Spleen (tissue), 7 donors: ENCODE measurements around the gene FUT1.

ENCODE experiments used
- CTCF ChIP-seq, 11 experiments: fragments of 200-600 bp in 7 of 11; fragments of 450-650 bp in 4 of 11; sonication (generic) in 4 of 11; IDR thresholded peaks in 8 of 11; conservative IDR thresholded peaks in 3 of 11; 1 replicate in 7 of 11; 2 replicates in 4 of 11; pipeline versions ENCODE4 v1.4.0 to v1.8.0; 2016 to 2021; ENCODE audit warnings: antibody characterized with exemption in 11 of 11, inconsistent platforms in 4 of 11, mild to moderate bottlenecking in 1 of 11
- POLR2A ChIP-seq, 3 donors: fragments of 450-650 bp; IDR thresholded peaks; one replicate each; pipeline ENCODE4 v1.5.1; 2017; ENCODE audit warnings: antibody characterized with exemption in 3 of 3, mild to moderate bottlenecking in 1 of 3
- POLR2AphosphoS5 ChIP-seq, 3 donors: sonication (generic); formaldehyde crosslinking; IDR thresholded peaks; one replicate each; pipeline ENCODE4 v1.5.1; 2017; ENCODE audit warnings: antibody characterized with exemption in 3 of 3
- donor health status: DM: no; HTN: no; CAD: no; lungs with moderate emphysema.
- donor health status: DM: no; HTN: no; CAD: no.
- donor health status: DM: no; HTN: no; CAD: no.

DNA sequence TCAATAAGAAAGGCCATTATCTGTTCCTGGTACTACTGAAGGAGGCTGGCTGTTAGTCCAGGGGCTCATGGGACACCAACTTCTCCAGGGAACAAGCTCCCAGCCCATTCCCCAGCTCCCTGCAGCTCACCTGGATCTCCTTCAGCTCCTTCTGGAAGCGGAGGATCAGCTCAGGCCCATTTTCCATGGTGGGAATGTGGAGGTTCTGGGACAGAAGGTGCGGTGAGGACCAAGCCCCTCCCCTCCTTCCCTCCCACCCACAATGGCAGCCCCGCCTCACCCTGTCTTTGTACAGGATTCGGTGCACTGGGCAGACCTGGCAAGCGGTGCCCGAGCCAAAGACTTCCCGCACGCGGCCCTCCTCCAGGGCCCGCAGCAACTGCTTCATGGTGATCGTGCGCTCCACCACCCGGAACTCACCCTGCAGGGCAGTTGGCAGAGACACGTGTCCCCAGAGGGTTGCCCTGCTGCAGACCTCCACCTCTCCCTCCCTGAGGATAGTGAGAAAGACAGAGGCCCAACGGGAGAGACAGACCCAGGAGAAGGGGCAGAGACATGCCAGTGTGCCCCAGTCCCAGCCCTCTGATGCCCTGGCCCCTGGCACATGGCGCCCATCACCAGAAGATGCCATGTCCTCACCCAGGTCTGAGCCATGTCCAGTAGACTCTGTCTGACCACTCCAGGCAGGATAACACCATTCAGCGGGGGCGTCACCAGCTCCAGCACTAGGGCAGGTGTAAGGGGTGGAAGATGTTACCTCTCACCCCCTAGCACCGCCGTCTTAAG, 44.0 kb upstream of the FUT1 start:
- peak in 1 of 3 donors; percentile 17 for TF ChIP-seq POLR2AphosphoS5 (IDR thresholded peaks at IDR 0.05)
- no peak for TF ChIP-seq CTCF (IDR thresholded peaks at IDR 0.05 in 8 of 11, conservative IDR thresholded peaks at IDR 0.05 in 3 of 11)
- TF ChIP-seq POLR2A (IDR thresholded peaks at IDR 0.05), result no peak
